Right lobe of liver (tissue), 4 donors: ENCODE data around the gene ATP6V1A.

Experiments used
- CTCF ChIP-seq, 4 donors: fragments of 200-600 bp in 3 of 4; fragments of 450-650 bp in 1 of 4; IDR thresholded peaks; one replicate each; pipeline versions ENCODE4 v1.5.1 to v1.8.0; 2016 to 2022; ENCODE audit warnings: antibody characterized with exemption in 4 of 4, mild to moderate bottlenecking in 2 of 4
- POLR2A ChIP-seq: fragments of 450-650 bp; IDR thresholded peaks from one replicate; pipeline ENCODE4 v1.6.1; 2017; ENCODE audit warnings: antibody characterized with exemption, mild to moderate bottlenecking
- donor health status: DM: no; HTN: no; CAD: no.
- donor health status: DM: no; HTN: no; CAD: no.
- donor health status: DM: no; HTN: yes; CAD: no.

- TF ChIP-seq CTCF (IDR thresholded peaks at IDR 0.05): no peak
- no peak for TF ChIP-seq POLR2A
Measured at GRCh38 chr3:113819866-113820265, 73.0 kb downstream of the ATP6V1A start.
